ENCODE data around the gene CACNA1A. TPM values are rescaled to one million over a fixed set of nuclear protein-coding genes. Genes with fewer than 3 reads are reported as not detected.

Gene CACNA1A
- total RNA-seq, 6 experiments from 2014 or later, result 0.11 TPM; not detected in 5

DNA sequence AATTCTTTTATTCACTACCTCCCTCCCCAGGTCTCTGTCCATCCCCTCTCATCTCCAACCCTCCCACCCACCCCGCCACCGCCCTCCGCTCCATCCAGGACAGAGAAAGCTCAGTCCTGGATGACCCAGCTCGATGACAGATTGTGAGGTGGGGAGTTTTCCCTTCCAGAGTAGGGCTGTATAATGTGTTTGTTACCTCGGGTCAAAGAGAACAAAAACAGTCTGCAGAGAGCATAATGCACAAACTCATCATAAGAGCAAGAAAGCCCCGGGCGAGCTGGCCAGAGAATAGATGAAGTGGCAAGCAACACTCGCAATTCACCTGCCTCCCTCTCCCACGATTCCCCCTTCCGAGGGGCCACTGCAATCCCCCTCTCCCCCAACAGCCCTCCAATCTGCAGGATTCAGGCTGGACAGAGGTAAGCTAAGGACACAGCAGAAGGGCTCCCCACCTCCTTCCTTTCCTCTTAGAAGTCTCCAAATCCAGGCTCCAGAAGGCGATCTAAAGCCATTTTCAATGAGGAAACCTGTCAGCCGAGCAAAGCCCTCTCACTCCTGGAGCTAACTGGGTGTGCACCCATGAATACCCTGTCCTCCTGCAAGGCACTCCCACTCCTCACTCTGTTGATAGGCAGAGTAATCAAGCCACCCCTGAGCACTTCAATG, 2.6 kb downstream of the CACNA1A start:
- Histone ChIP-seq H3K4me1 (no peaks in the 10 kb centered on the region), H3K36me3 (no peaks in the 10 kb centered on the region), H3K27me3 (no peaks in the 10 kb centered on the region), H3K27ac (no peak overlapping the region), H3K4me3 (no peak overlapping the region), H3K9me3 (no peaks in the 10 kb centered on the region)
- ATAC-seq (no peak), DNase-seq (no peak)
- WGBS (ENCODE audit: insufficient coverage, low coverage, low lambda C conversion rate, missing lambda C conversion rate), result 33% methylated on average over 6 of the region's 12 CpGs
- intact Hi-C loops (cut with DNase I), result no loop called here
- TF ChIP-seq POLR2A (IDR thresholded peaks at IDR 0.05), result no peak
- TF ChIP-seq, protein P1, sequence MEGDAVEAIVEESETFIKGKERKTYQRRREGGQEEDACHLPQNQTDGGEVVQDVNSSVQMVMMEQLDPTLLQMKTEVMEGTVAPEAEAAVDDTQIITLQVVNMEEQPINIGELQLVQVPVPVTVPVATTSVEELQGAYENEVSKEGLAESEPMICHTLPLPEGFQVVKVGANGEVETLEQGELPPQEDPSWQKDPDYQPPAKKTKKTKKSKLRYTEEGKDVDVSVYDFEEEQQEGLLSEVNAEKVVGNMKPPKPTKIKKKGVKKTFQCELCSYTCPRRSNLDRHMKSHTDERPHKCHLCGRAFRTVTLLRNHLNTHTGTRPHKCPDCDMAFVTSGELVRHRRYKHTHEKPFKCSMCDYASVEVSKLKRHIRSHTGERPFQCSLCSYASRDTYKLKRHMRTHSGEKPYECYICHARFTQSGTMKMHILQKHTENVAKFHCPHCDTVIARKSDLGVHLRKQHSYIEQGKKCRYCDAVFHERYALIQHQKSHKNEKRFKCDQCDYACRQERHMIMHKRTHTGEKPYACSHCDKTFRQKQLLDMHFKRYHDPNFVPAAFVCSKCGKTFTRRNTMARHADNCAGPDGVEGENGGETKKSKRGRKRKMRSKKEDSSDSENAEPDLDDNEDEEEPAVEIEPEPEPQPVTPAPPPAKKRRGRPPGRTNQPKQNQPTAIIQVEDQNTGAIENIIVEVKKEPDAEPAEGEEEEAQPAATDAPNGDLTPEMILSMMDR (IDR thresholded peaks at IDR 0.05), result no peak

- WGBS (ENCODE audit: insufficient coverage, low coverage, low lambda C conversion rate, missing lambda C conversion rate), result 74% methylated on average over 6 of the region's 6 CpGs
- H3K27me3 ChIP-seq, result no peaks in the 10 kb centered on the region
Measured at GRCh38 chr19:13502231-13502630, 4.0 kb downstream of the CACNA1A start.

GRCh38 chr19:13499692-13500091, 6.6 kb downstream of the CACNA1A start:
- Histone ChIP-seq H3K9me3 (no peaks in the 10 kb centered on the region), H3K27ac (no peak overlapping the region), H3K4me3 (no peak overlapping the region), H3K36me3 (no peaks in the 10 kb centered on the region), H3K27me3 (no peaks in the 10 kb centered on the region), H3K4me1 (no peaks in the 10 kb centered on the region)
- DNase-seq, result no peak
- 50% methylated on average over 1 of the region's 9 CpGs for WGBS (ENCODE audit: insufficient coverage, low coverage, low lambda C conversion rate, missing lambda C conversion rate)
- no peak for ATAC-seq
- TF ChIP-seq, protein P1 (IDR thresholded peaks at IDR 0.05), result no peak
- no peak for TF ChIP-seq POLR2A (IDR thresholded peaks at IDR 0.05)
- intact Hi-C loops (cut with DNase I), result no loop called here

More at GRCh38 chr19:13502231-13502630, 4.0 kb downstream of the CACNA1A start:
- ATAC-seq, result no peak
- no peak overlapping the region for H3K4me3 ChIP-seq
- H3K27ac ChIP-seq, result no peak overlapping the region
- no peaks in the 10 kb centered on the region for H3K4me1 ChIP-seq
- DNase-seq, result no peak
- no peaks in the 10 kb centered on the region for H3K36me3 ChIP-seq
- intact Hi-C loops (cut with DNase I), result no loop called here
- no peaks in the 10 kb centered on the region for H3K9me3 ChIP-seq
- TF ChIP-seq POLR2A (IDR thresholded peaks at IDR 0.05), result no peak
- TF ChIP-seq, protein P1 (IDR thresholded peaks at IDR 0.05), result no peak

DNA sequence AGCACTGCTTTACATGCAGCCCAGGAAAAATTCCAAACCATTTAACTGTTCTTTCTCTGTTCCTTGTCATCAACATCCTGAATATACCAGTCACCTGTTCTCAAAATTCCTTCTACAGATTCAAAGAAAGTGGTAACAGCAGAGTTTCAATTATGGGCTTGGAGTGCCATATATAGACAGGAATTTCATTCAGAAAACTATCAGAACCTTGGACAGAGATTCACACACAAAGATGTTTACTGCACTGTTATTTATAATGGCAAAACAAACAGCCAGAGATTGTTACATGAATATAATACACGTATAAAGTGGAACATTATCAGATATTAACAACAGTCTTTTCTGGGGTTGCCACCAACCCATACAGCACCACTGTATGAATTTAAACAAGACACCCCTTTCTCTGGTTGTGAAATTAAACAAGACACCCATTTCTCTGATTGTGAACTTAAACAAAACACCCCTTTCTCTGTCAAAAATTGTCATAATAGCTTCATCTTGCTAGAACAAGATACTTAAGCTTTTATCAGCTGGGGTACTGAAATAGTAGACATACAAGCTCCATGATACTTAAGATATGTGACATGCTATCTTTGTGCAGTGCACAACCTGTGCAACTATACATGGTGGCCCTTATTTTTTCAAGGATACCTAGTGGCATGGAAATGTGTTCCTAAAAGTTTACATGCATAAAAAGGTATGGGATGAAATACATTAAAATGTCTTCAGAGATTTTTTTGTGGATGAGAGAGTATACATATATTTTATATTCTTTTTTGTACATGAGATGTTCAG, 12.6 kb downstream of the CACNA1A start:
- no peak overlapping the region for H3K4me3 ChIP-seq

More for the DNA sequence above, 12.6 kb downstream of the CACNA1A start:
- DNase-seq (no peak), ATAC-seq (no peak)
- intact Hi-C loops (cut with DNase I), result no loop called here
- no peak overlapping the region for H3K27ac ChIP-seq
- H3K27me3 ChIP-seq, result no peaks in the 10 kb centered on the region
- 67% methylated on average over 1 of the region's 1 CpG for WGBS (ENCODE audit: insufficient coverage, low coverage, low lambda C conversion rate, missing lambda C conversion rate)
- H3K4me1 ChIP-seq, result no peaks in the 10 kb centered on the region
- TF ChIP-seq POLR2A (IDR thresholded peaks at IDR 0.05), result no peak
- TF ChIP-seq, protein P1 (IDR thresholded peaks at IDR 0.05), result no peak
- H3K9me3 ChIP-seq, result no peaks in the 10 kb centered on the region
- no peaks in the 10 kb centered on the region for H3K36me3 ChIP-seq
